Keratinocyte (primary cell): Measurements from ENCODE around the gene MYL6.

Experiments used
- CTCF ChIP-seq, 3 experiments: IDR thresholded peaks in 1 of 3; conservative IDR thresholded peaks in 1 of 3; optimal IDR thresholded peaks in 1 of 3; 2 replicates in 2 of 3; 3 replicates in 1 of 3; pipeline versions ENCODE3 to v1.5.1; 2011; ENCODE audit warnings: low read length in 3 of 3, mild to moderate bottlenecking in 3 of 3, moderate library complexity in 2 of 3, control low read depth in 1 of 3, inconsistent platforms in 1 of 3; ENCODE audit not compliant: insufficient read depth in 2 of 3; ENCODE audit errors: extremely low read depth in 1 of 3
- EZH2 ChIP-seq: IDR thresholded peaks from one replicate; pipeline ENCODE4 v1.6.1; 2012; ENCODE audit warnings: inconsistent platforms, mild to moderate bottlenecking, low read length, moderate library complexity

GRCh38 chr12:56124133-56124532, 34.0 kb upstream of the MYL6 start:
- TF ChIP-seq CTCF (optimal IDR thresholded peaks at IDR 0.05 in 1 of 3, IDR thresholded peaks at IDR 0.05 in 1 of 3, conservative IDR thresholded peaks at IDR 0.05 in 1 of 3; ENCODE audit: extremely low read depth in 1 of 3, insufficient read depth in 2 of 3, low read length in 3 of 3) (no peak), EZH2 (no peak)
